ENCODE results near the gene AGRN.

Gene AGRN

DNA sequence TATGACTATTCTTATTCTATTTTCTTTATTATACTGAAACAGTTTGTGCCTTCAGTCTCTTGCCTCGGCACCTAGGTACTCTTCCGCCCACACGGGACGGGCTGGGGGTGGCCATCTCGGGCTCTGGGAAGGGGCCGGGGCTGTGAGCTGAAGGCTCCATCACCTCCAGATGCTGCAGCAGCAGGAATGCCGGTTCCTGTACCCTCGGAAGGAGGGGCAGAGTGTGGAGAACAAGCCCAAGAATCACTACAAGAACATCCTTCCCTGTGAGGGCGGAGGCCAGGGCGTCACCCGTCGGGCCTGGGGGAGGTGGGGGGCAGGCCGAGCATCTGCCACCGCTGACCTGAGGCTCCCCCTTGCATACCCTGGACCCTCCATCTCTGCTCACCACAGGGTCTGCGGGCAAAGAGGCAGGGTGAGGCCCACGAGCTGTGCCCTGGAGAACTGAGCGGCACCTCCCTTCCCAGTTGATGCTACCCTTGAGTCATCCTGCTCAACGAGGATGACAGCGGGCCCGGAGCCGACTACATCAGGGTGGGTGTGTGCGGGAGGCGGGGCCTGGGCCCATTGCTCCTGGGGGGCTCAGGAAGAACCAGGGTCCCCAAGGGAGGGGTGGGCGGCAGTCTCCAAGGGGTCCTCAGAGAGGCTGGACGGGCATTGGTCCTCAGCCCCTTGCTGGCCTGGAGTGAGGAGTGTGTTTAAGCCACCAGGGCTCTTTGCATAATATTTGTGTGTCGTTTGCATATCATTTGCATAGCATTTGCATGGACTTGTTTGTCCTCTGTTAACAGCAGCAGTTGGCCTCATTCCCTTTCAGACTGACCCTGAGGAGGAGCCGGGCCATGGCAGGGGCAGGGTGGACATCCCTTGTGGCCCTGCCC, 46.7 kb downstream of the AGRN start:
- peak in 1 of 3 donors; percentile 25 for DNase-seq
- Histone ChIP-seq H3K4me3 (ENCODE audit: control insufficient read depth in 1 of 7, extremely low read depth in 1 of 7, insufficient read depth in 4 of 7, low read depth in 2 of 7, low read length in 6 of 7) (no peak overlapping the region), H3K4me1 (ENCODE audit: control extremely low read depth in 1 of 4, control insufficient read depth in 4 of 4, insufficient read depth in 4 of 4, low read length in 3 of 4) (peaks cover 0 to 46% (median 40%) of the 10 kb centered on the region in 4 experiments), H3K9me3 (ENCODE audit: control extremely low read depth in 1 of 5, control insufficient read depth in 4 of 5, insufficient read depth in 2 of 5, low read depth in 1 of 5, low read length in 4 of 5) (no peaks in the 10 kb centered on the region), H3K27ac (ENCODE audit: insufficient read depth in 1 of 2, low read depth in 1 of 2, low read length in 2 of 2, poor library complexity in 1 of 2, severe bottlenecking in 2 of 2) (no peak overlapping the region), H3K27me3 (replicated peaks in 2 of 5; ENCODE audit: control insufficient read depth in 4 of 5, insufficient read depth in 5 of 5, low read length in 4 of 5) (peaks cover 0 to 54% (median 10%) of the 10 kb centered on the region in 5 experiments), H3K36me3 (ENCODE audit: control insufficient read depth in 4 of 4, insufficient read depth in 4 of 4, low read length in 3 of 4) (no peaks in the 10 kb centered on the region)
- ChIA-PET CTCF (no interaction called here), POLR2A (no interaction called here)
- WGBS (ENCODE audit: insufficient coverage), result 87% methylated on average over 25 of the region's 27 CpGs

DNA sequence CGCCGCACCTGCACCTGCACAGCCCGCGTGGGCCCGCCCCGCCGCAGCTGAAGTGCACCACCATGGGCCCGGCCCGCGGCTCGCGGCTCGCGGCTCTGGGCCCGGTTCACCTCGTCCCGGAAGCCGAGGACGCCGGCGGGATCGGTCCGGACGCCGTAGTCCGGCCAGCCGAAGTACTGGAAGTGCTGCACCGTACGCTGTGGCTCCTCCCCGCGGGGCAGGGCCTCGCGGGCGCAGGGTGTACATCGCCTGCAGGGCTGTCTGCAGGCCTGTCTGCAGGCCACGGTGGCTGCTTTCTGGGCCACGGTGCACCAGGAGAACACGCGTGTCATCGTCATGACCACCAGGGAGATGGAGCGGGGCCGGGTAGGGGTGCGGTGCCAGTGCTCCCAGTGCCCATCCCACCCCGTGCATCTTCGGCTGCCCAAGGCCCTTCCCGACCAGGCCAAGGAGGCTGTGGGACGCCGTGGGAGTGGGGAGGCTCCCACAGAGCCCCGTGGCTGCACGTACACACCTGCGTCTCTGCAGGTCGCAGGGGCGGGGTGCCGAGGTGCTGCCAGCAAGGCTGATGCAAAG, 47.5 kb downstream of the AGRN start:
- Histone ChIP-seq H3K27me3 (replicated peaks in 2 of 5; ENCODE audit: control insufficient read depth in 4 of 5, insufficient read depth in 5 of 5, low read length in 4 of 5) (peaks cover 0 to 47% (median 8%) of the 10 kb centered on the region in 5 experiments), H3K36me3 (ENCODE audit: control insufficient read depth in 4 of 4, insufficient read depth in 4 of 4, low read length in 3 of 4) (no peaks in the 10 kb centered on the region), H3K4me3 (ENCODE audit: control insufficient read depth in 1 of 7, extremely low read depth in 1 of 7, insufficient read depth in 4 of 7, low read depth in 2 of 7, low read length in 6 of 7) (no peak overlapping the region), H3K9me3 (ENCODE audit: control extremely low read depth in 1 of 5, control insufficient read depth in 4 of 5, insufficient read depth in 2 of 5, low read depth in 1 of 5, low read length in 4 of 5) (no peaks in the 10 kb centered on the region), H3K27ac (ENCODE audit: insufficient read depth in 1 of 2, low read depth in 1 of 2, low read length in 2 of 2, poor library complexity in 1 of 2, severe bottlenecking in 2 of 2) (no peak overlapping the region), H3K4me1 (ENCODE audit: control extremely low read depth in 1 of 4, control insufficient read depth in 4 of 4, insufficient read depth in 4 of 4, low read length in 3 of 4) (peaks cover 0 to 43% (median 36%) of the 10 kb centered on the region in 4 experiments)
- DNase-seq, result no peak
- WGBS (ENCODE audit: insufficient coverage), result 90% methylated on average over 52 of the region's 54 CpGs
- CTCF ChIA-PET, result no interaction called here
- POLR2A ChIA-PET, result no interaction called here

DNA sequence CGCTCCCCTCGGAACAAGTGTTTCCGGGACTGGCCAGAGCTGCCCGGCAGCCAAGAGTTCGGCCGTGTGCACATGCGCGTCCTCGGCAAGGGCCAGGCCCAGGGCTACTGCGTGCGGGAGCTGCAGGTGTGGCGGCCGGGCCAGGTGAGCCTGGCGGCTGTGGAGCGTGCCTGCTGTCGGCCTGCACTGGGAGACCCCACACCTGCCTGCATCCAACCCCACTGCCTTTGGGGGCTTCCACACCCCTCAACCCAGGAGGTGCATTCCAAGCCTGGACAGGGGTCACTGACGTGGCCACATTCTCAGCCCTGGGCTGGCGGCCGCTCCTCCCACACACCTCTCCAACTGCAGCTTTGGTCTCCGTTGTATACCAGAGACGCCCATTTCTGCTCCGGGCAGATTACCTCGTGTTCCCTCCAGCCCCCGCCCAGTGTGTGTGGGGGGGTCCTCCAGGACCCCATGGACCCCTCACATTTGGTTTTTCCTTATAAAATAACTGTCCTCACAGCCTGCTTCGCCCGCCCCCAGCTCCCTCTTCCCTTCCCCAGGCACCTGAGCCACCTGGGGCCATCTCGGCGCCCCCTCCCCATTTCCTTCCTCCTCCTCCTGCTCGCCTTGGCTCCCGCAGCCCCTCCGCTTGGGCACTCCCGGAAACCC, 48.1 kb downstream of the AGRN start:
- H3K36me3 ChIP-seq (ENCODE audit: control insufficient read depth in 4 of 4, insufficient read depth in 4 of 4, low read length in 3 of 4), result no peaks in the 10 kb centered on the region
- ChIA-PET POLR2A (no interaction called here), CTCF (interaction anchor here (0.9 kb wide), 1 partner anchor 55 kb away, joined by 3 read pairs; no protein-coding TSS in a partner anchor)
- peaks cover 0 to 36% (median 31%) of the 10 kb centered on the region in 4 experiments for H3K4me1 ChIP-seq (ENCODE audit: control extremely low read depth in 1 of 4, control insufficient read depth in 4 of 4, insufficient read depth in 4 of 4, low read length in 3 of 4)
- peak overlapping the region in 6 of 7 experiments; percentile 17 to 86 (median 48) for H3K4me3 ChIP-seq (ENCODE audit: control insufficient read depth in 1 of 7, extremely low read depth in 1 of 7, insufficient read depth in 4 of 7, low read depth in 2 of 7, low read length in 6 of 7)
- no peak for DNase-seq
- peaks cover 0 to 41% (median 6%) of the 10 kb centered on the region in 5 experiments for H3K27me3 ChIP-seq (replicated peaks in 2 of 5; ENCODE audit: control insufficient read depth in 4 of 5, insufficient read depth in 5 of 5, low read length in 4 of 5)
- H3K27ac ChIP-seq (ENCODE audit: insufficient read depth in 1 of 2, low read depth in 1 of 2, low read length in 2 of 2, poor library complexity in 1 of 2, severe bottlenecking in 2 of 2), result no peak overlapping the region
- 63% methylated on average over 31 of the region's 32 CpGs for WGBS (ENCODE audit: insufficient coverage)
- H3K9me3 ChIP-seq (ENCODE audit: control extremely low read depth in 1 of 5, control insufficient read depth in 4 of 5, insufficient read depth in 2 of 5, low read depth in 1 of 5, low read length in 4 of 5), result no peaks in the 10 kb centered on the region

DNA sequence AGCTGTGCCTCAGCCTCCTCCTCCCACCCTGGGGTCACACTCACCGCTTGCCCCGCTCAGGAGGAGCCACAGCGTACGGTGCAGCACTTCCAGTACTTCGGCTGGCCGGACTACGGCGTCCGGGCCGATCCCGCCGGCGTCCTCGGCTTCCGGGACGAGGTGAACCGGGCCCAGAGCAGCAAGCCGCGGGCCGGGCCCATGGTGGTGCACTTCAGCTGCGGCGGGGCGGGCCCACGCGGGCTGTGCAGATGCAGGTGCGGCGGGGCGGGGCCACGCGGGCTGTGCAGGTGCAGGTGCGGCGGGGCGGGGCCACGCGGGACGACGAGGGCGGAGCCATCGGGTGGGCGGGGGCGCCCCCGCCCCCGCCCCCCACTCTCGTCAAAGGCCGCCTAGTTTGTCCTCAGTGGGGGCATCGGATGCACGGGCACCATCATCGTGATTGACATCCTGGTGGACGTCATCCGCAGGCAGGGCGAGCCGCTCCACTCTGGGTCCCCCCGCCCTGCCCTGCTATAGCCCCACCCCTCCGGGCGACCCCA, 48.7 kb downstream of the AGRN start:
- CTCF ChIA-PET, result interaction anchor here (0.9 kb wide), 1 partner anchor 54 kb away, joined by 3 read pairs; no protein-coding TSS in a partner anchor
- no peak overlapping the region for H3K27ac ChIP-seq (ENCODE audit: insufficient read depth in 1 of 2, low read depth in 1 of 2, low read length in 2 of 2, poor library complexity in 1 of 2, severe bottlenecking in 2 of 2)
- POLR2A ChIA-PET, result no interaction called here
- H3K4me3 ChIP-seq (ENCODE audit: control insufficient read depth in 1 of 7, extremely low read depth in 1 of 7, insufficient read depth in 4 of 7, low read depth in 2 of 7, low read length in 6 of 7), result peak overlapping the region; percentile 17 to 86 (median 49)
- H3K4me1 ChIP-seq (ENCODE audit: control extremely low read depth in 1 of 4, control insufficient read depth in 4 of 4, insufficient read depth in 4 of 4, low read length in 3 of 4), result peaks cover 0 to 30% (median 25%) of the 10 kb centered on the region in 4 experiments
- peak in 2 of 3 donors; percentile 46 to 55 for DNase-seq
- no peaks in the 10 kb centered on the region for H3K9me3 ChIP-seq (ENCODE audit: control extremely low read depth in 1 of 5, control insufficient read depth in 4 of 5, insufficient read depth in 2 of 5, low read depth in 1 of 5, low read length in 4 of 5)
- no peaks in the 10 kb centered on the region for H3K36me3 ChIP-seq (ENCODE audit: control insufficient read depth in 4 of 4, insufficient read depth in 4 of 4, low read length in 3 of 4)
- WGBS (ENCODE audit: insufficient coverage), result under 1% methylated on average over 34 of the region's 55 CpGs
- H3K27me3 ChIP-seq (replicated peaks in 2 of 5; ENCODE audit: control insufficient read depth in 4 of 5, insufficient read depth in 5 of 5, low read length in 4 of 5), result peaks cover 0 to 35% (median 6%) of the 10 kb centered on the region in 5 experiments

DNA sequence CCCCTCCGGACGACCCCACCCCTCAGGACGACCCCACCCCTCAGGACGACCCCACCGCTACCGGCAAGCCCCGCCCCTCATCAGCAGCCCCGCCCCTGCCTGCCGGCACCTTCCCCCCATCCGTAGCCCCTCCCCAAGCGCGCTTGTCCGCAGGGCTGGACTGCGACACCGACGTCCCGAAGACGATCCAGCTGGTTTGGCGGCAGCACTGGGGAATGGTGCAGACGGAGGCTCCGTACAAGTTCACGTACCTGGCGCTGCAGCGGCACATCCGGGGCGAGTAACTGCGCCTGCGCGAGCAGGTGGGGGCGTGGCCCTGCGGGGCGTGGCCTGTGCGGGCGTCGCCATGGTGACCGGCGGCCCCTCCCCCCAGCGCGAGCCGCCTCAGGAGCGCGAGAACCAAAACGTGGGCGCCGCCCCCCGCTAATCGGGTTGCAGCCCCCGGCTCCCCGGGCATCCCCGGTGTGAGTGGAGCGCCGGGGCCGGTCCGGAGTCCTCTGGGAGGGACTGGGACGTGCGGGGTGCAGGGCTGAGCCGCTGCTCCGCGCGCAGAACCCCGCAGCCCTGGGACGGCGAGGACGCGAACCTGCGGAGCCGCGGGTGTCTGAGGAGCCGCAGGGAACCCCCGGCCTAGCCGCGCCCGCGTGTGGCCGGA, 49.3 kb downstream of the AGRN start:
- H3K4me3 ChIP-seq (ENCODE audit: control insufficient read depth in 1 of 7, extremely low read depth in 1 of 7, insufficient read depth in 4 of 7, low read depth in 2 of 7, low read length in 6 of 7), result peak overlapping the region; percentile 50 to 86 (median 73)
- no peaks in the 10 kb centered on the region for H3K9me3 ChIP-seq (ENCODE audit: control extremely low read depth in 1 of 5, control insufficient read depth in 4 of 5, insufficient read depth in 2 of 5, low read depth in 1 of 5, low read length in 4 of 5)
- no peaks in the 10 kb centered on the region for H3K36me3 ChIP-seq (ENCODE audit: control insufficient read depth in 4 of 4, insufficient read depth in 4 of 4, low read length in 3 of 4)
- POLR2A ChIA-PET, result no interaction called here
- H3K27me3 ChIP-seq (replicated peaks in 2 of 5; ENCODE audit: control insufficient read depth in 4 of 5, insufficient read depth in 5 of 5, low read length in 4 of 5), result peaks cover 0 to 35% (median 4%) of the 10 kb centered on the region in 5 experiments
- WGBS (ENCODE audit: insufficient coverage), result 3% methylated on average over 64 of the region's 75 CpGs
- CTCF ChIA-PET, result interaction anchor here (1.5 kb wide), 1 partner anchor 8 kb away, joined by 4 read pairs; no protein-coding TSS in a partner anchor
- H3K4me1 ChIP-seq (ENCODE audit: control extremely low read depth in 1 of 4, control insufficient read depth in 4 of 4, insufficient read depth in 4 of 4, low read length in 3 of 4), result peaks cover 0 to 24% (median 19%) of the 10 kb centered on the region in 4 experiments
- DNase-seq, result peak; percentile 65 to 76 (median 75)
- no peak overlapping the region for H3K27ac ChIP-seq (ENCODE audit: insufficient read depth in 1 of 2, low read depth in 1 of 2, low read length in 2 of 2, poor library complexity in 1 of 2, severe bottlenecking in 2 of 2)

DNA sequence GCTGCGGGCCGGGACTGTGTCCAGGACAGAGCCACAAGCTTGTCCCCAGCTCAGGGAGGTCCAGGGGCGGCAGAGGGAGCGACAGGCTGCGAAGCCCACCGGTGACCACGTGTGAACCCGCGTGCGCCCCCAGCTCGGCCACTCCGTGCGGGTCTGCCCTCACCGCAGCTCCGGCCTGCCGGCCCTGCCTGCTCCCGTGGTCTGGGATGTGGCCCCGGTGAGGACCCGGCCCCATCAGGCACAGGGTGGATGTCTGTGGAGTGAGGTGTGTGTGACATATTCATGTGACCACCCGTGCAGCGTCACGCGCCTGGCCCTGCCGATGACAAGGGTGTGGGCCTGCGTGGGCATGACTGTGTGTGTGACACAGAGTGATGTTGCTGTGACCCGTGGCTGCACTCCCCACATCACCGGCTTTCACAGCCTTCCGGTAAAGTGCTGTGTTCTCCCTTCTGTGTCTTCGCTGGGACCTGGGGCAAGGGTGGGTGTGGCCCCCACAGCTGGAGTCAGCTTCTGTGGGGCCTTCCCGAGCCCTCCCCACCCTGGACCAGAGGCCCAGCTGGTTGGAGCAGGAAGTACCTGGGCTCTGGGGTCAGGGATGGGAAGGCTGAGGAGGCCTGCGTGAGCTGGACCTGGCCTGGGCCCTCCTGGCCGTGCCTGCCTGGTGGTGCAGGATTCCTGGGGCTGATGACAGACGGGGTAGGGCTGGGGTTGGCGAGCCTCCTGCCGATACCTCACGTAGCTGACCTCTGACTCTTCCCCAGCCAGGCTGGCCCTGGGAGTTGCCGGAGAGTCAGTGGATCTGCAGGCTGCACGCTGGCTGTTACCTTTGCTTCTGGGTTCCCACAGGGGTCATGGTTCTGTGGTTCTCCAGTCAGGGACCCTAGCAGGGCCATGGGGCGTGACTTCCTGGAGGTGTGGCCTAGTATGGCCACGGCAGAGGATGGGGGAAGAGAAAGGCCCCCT, 50.1 kb downstream of the AGRN start:
- Histone ChIP-seq H3K4me1 (ENCODE audit: control extremely low read depth in 1 of 4, control insufficient read depth in 4 of 4, insufficient read depth in 4 of 4, low read length in 3 of 4) (peaks cover 0 to 20% (median 16%) of the 10 kb centered on the region in 4 experiments), H3K27ac (ENCODE audit: insufficient read depth in 1 of 2, low read depth in 1 of 2, low read length in 2 of 2, poor library complexity in 1 of 2, severe bottlenecking in 2 of 2) (no peak overlapping the region), H3K27me3 (replicated peaks in 2 of 5; ENCODE audit: control insufficient read depth in 4 of 5, insufficient read depth in 5 of 5, low read length in 4 of 5) (peaks cover 0 to 37% (median 4%) of the 10 kb centered on the region in 5 experiments), H3K36me3 (ENCODE audit: control insufficient read depth in 4 of 4, insufficient read depth in 4 of 4, low read length in 3 of 4) (no peaks in the 10 kb centered on the region), H3K9me3 (ENCODE audit: control extremely low read depth in 1 of 5, control insufficient read depth in 4 of 5, insufficient read depth in 2 of 5, low read depth in 1 of 5, low read length in 4 of 5) (no peaks in the 10 kb centered on the region), H3K4me3 (ENCODE audit: control insufficient read depth in 1 of 7, extremely low read depth in 1 of 7, insufficient read depth in 4 of 7, low read depth in 2 of 7, low read length in 6 of 7) (peak overlapping the region in 5 of 7 experiments; percentile 23 to 86 (median 73))
- peak in 2 of 3 donors; percentile 24 to 46 for DNase-seq
- ChIA-PET POLR2A (no interaction called here), CTCF (interaction anchor here (1.5 kb wide), 1 partner anchor 9 kb away, joined by 4 read pairs; no protein-coding TSS in a partner anchor)
- WGBS (ENCODE audit: insufficient coverage), result 76% methylated on average over 28 of the region's 40 CpGs
